ENCODE results near the gene UBE2L3. TPM values are rescaled to one million over a fixed set of nuclear protein-coding genes. Genes with fewer than 3 reads are reported as not detected.
"Not testable (repeated sequence)": the region's sequence is repeated elsewhere in the genome, so short reads cannot be mapped to it uniquely, and the experiment has no call there.

The UBE2L3 gene
- total RNA-seq, 1 donor from 2014 or later, result 62.4 TPM

GRCh38 chr22:21629255-21630149 is 62.0 kb downstream of the UBE2L3 start, which contains the start of gene YDJC:
YDJC (minus strand) TSS chr22:21630022; CDS start chr22:21630014, 8 bp downstream.
- DNase-seq (ENCODE audit: low spot score), result peak; percentile 93
- Mint-ChIP-seq H3K27me3 (ENCODE audit: insufficient read depth) (no peaks in the 10 kb centered on the region), H3K4me3 (peak within 1 kb of the TSS; percentile 91), H3K36me3 (ENCODE audit: low read depth) (peaks cover 21% of the 10 kb centered on the region), H3K9me3 (no peaks in the 10 kb centered on the region), H3K4me1 (ENCODE audit: low read depth) (peaks cover 28% of the 10 kb centered on the region), H3K27ac (peak within 1 kb of the TSS; percentile 92)
- intact Hi-C loops (cut with micrococcal nuclease), result loop anchor here (1.0 to 5.0 kb wide), 4 partner anchors 13 to 108 kb away; partner anchors contain the start of genes SDF2L1, UBE2L3 and YPEL1

- peaks cover 28% of the 10 kb centered on the region for H3K4me1 Mint-ChIP-seq (ENCODE audit: low read depth)
Observed at GRCh38 chr22:21631025-21631424, 63.5 kb downstream of the UBE2L3 start.

GRCh38 chr22:21632237-21632895 is 64.9 kb downstream of the UBE2L3 start, which contains the start of gene CCDC116:
CCDC116 (plus strand) TSS chr22:21632760; CDS start chr22:21633182, 422 bp downstream.
- peak within 1 kb of the TSS; percentile 26 for H3K27ac Mint-ChIP-seq
- peaks cover 18% of the 10 kb centered on the region for H3K4me1 Mint-ChIP-seq (ENCODE audit: low read depth)
- DNase-seq (ENCODE audit: low spot score), result peak; percentile 61
- intact Hi-C loops (cut with micrococcal nuclease), result no loop called here
- H3K4me3 Mint-ChIP-seq, result peak within 1 kb of the TSS; percentile 11
- no peaks in the 10 kb centered on the region for H3K9me3 Mint-ChIP-seq
- peaks cover 12% of the 10 kb centered on the region for H3K36me3 Mint-ChIP-seq (ENCODE audit: low read depth)
- H3K27me3 Mint-ChIP-seq (ENCODE audit: insufficient read depth), result no peaks in the 10 kb centered on the region

More at GRCh38 chr22:21631025-21631424, 63.5 kb downstream of the UBE2L3 start:
- DNase-seq (ENCODE audit: low spot score), result no peak
- intact Hi-C loops (cut with micrococcal nuclease), result loop anchor here (2.0 kb wide), 1 partner anchor 42 kb away; no protein-coding TSS in a partner anchor
- Mint-ChIP-seq H3K27me3 (ENCODE audit: insufficient read depth) (no peaks in the 10 kb centered on the region), H3K9me3 (no peaks in the 10 kb centered on the region), H3K4me3 (peak overlapping the region; percentile 69), H3K27ac (peak overlapping the region; percentile 10), H3K36me3 (ENCODE audit: low read depth) (peaks cover 21% of the 10 kb centered on the region)

GRCh38 chr22:21632931-21633330 is 65.4 kb downstream of the UBE2L3 start:
- no peaks in the 10 kb centered on the region for H3K9me3 Mint-ChIP-seq
- no peak overlapping the region for H3K4me3 Mint-ChIP-seq
- no peak overlapping the region for H3K27ac Mint-ChIP-seq
- peaks cover 14% of the 10 kb centered on the region for H3K4me1 Mint-ChIP-seq (ENCODE audit: low read depth)
- no peaks in the 10 kb centered on the region for H3K27me3 Mint-ChIP-seq (ENCODE audit: insufficient read depth)
- intact Hi-C loops (cut with micrococcal nuclease), result no loop called here
- DNase-seq (ENCODE audit: low spot score), result no peak
- H3K36me3 Mint-ChIP-seq (ENCODE audit: low read depth), result peaks cover 7% of the 10 kb centered on the region

- no peak for DNase-seq (ENCODE audit: low spot score)
- H3K36me3 Mint-ChIP-seq (ENCODE audit: low read depth), result peaks cover 2% of the 10 kb centered on the region
- H3K27ac Mint-ChIP-seq, result no peak overlapping the region
- no peak overlapping the region for H3K4me3 Mint-ChIP-seq
- peaks cover 10% of the 10 kb centered on the region for H3K4me1 Mint-ChIP-seq (ENCODE audit: low read depth)
- intact Hi-C loops (cut with micrococcal nuclease), result no loop called here
- H3K27me3 Mint-ChIP-seq (ENCODE audit: insufficient read depth), result no peaks in the 10 kb centered on the region
- no peaks in the 10 kb centered on the region for H3K9me3 Mint-ChIP-seq
Observed at GRCh38 chr22:21633481-21633880, 66.0 kb downstream of the UBE2L3 start.

- intact Hi-C loops (cut with micrococcal nuclease), result no loop called here
- Mint-ChIP-seq H3K4me1 (ENCODE audit: low read depth) (peaks cover 10% of the 10 kb centered on the region), H3K27me3 (ENCODE audit: insufficient read depth) (no peaks in the 10 kb centered on the region), H3K27ac (no peak overlapping the region), H3K36me3 (ENCODE audit: low read depth) (peaks cover 2% of the 10 kb centered on the region), H3K4me3 (no peak overlapping the region), H3K9me3 (no peaks in the 10 kb centered on the region)
- no peak for DNase-seq (ENCODE audit: low spot score)
Observed at GRCh38 chr22:21634081-21634480, 66.6 kb downstream of the UBE2L3 start.

GRCh38 chr22:21634844-21635243 is 67.3 kb downstream of the UBE2L3 start:
- Mint-ChIP-seq H3K27ac (no peak overlapping the region), H3K4me3 (no peak overlapping the region), H3K27me3 (ENCODE audit: insufficient read depth) (no peaks in the 10 kb centered on the region), H3K4me1 (ENCODE audit: low read depth) (peaks cover 10% of the 10 kb centered on the region), H3K36me3 (ENCODE audit: low read depth) (no peaks in the 10 kb centered on the region), H3K9me3 (no peaks in the 10 kb centered on the region)
- intact Hi-C loops (cut with micrococcal nuclease), result no loop called here
- no peak for DNase-seq (ENCODE audit: low spot score)

GRCh38 chr22:21635771-21636510 is 68.4 kb downstream of the UBE2L3 start:
- no peak for DNase-seq (ENCODE audit: low spot score)
- intact Hi-C loops (cut with micrococcal nuclease), result no loop called here
- H3K9me3 Mint-ChIP-seq, result no peaks in the 10 kb centered on the region
- H3K36me3 Mint-ChIP-seq (ENCODE audit: low read depth), result no peaks in the 10 kb centered on the region
- H3K4me1 Mint-ChIP-seq (ENCODE audit: low read depth), result peaks cover 9% of the 10 kb centered on the region
- no peak overlapping the region for H3K4me3 Mint-ChIP-seq
- peaks cover 4% of the 10 kb centered on the region for H3K27me3 Mint-ChIP-seq (ENCODE audit: insufficient read depth)
- no peak overlapping the region for H3K27ac Mint-ChIP-seq

GRCh38 chr22:21636629-21637218 is 69.2 kb downstream of the UBE2L3 start:
- intact Hi-C loops (cut with micrococcal nuclease), result no loop called here
- no peak overlapping the region for H3K4me3 Mint-ChIP-seq
- peaks cover 10% of the 10 kb centered on the region for H3K27me3 Mint-ChIP-seq (ENCODE audit: insufficient read depth)
- no peaks in the 10 kb centered on the region for H3K9me3 Mint-ChIP-seq
- H3K4me1 Mint-ChIP-seq (ENCODE audit: low read depth), result peaks cover 12% of the 10 kb centered on the region
- H3K27ac Mint-ChIP-seq, result no peak overlapping the region
- no peak for DNase-seq (ENCODE audit: low spot score)
- H3K36me3 Mint-ChIP-seq (ENCODE audit: low read depth), result no peaks in the 10 kb centered on the region

- H3K36me3 Mint-ChIP-seq (ENCODE audit: low read depth); DNase-seq (ENCODE audit: low spot score); H3K27me3 Mint-ChIP-seq (ENCODE audit: insufficient read depth); H3K4me3 Mint-ChIP-seq; H3K27ac Mint-ChIP-seq; intact Hi-C loops (cut with micrococcal nuclease); H3K9me3 Mint-ChIP-seq: not testable (repeated sequence)
- peaks cover 19% of the 10 kb centered on the region for H3K4me1 Mint-ChIP-seq (ENCODE audit: low read depth)
Observed at GRCh38 chr22:21637450-21637849, 69.9 kb downstream of the UBE2L3 start.

GRCh38 chr22:21639359-21639758 is 71.8 kb downstream of the UBE2L3 start:
- intact Hi-C loops (cut with micrococcal nuclease), result no loop called here
- H3K4me1 Mint-ChIP-seq (ENCODE audit: low read depth), result peaks cover 31% of the 10 kb centered on the region
- no peaks in the 10 kb centered on the region for H3K9me3 Mint-ChIP-seq
- no peak for DNase-seq (ENCODE audit: low spot score)
- no peak overlapping the region for H3K4me3 Mint-ChIP-seq
- peaks cover 10% of the 10 kb centered on the region for H3K27me3 Mint-ChIP-seq (ENCODE audit: insufficient read depth)
- H3K36me3 Mint-ChIP-seq (ENCODE audit: low read depth), result peaks cover 11% of the 10 kb centered on the region
- no peak overlapping the region for H3K27ac Mint-ChIP-seq

GRCh38 chr22:21640810-21641209 is 73.3 kb downstream of the UBE2L3 start:
- Mint-ChIP-seq H3K4me3 (peak overlapping the region; percentile 90), H3K9me3 (no peaks in the 10 kb centered on the region), H3K4me1 (ENCODE audit: low read depth) (peaks cover 31% of the 10 kb centered on the region), H3K27ac (no peak overlapping the region), H3K27me3 (ENCODE audit: insufficient read depth) (peaks cover 10% of the 10 kb centered on the region), H3K36me3 (ENCODE audit: low read depth) (peaks cover 13% of the 10 kb centered on the region)
- intact Hi-C loops (cut with micrococcal nuclease), result loop anchor here (5.0 kb wide), 1 partner anchor 639 kb away; the partner anchor contains the start of gene THAP7
- DNase-seq (ENCODE audit: low spot score), result no peak

All from activated T-helper 1 cell treated with anti-CD3 and anti-CD28 coated beads, Interleukin-12 subunit alpha, Interleukin-12 subunit beta, Interleukin-2, Interleukin-4 antibody, amounts not matched to agents 30 ng/mL and 10 ng/mL and 1 ng/mL, durations not matched to agents 14 hours and 24 hours and 36 hours (primary cell).